Measurements from ENCODE around the gene MAP3K8.

The MAP3K8 gene

DNA sequence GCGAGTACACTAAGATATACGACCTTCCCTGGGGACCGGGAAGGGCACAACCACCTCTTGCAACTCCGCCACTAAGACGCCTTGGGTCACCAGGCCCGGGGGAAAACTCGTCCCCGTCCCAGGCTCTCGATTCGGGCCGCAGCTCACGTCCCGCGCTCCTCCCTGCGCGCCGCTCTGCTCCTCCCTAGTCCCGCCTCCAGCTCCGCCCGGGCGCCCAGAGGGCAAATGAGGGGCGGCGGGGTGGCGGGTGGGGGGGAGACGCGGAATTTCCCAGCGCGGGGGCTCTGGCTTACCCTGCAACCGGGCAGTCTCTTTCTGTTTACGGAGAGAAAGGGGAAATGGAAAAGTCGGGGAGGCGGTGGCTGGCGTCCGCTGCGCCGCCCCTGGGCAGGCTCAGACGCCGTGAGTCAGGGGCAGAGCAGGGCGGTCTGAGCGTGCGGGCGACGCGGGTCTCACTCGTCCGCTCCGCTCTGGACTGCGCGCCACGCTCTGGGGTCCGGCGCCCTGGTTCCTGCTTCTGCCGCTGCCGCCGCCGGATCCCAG, at the start of gene MAP3K8:
Gene MAP3K8 (plus strand): TSS at position 455 of the 543 bp plus-strand sequence. CDS start 4,755 bp downstream, outside the sequence.
- peak; percentile 70 for DNase-seq (ENCODE audit: low read depth)

- no peak for DNase-seq (ENCODE audit: low read depth)
Measured at GRCh38 chr10:30384701-30385201, 49.2 kb upstream of the MAP3K8 start.

DNA sequence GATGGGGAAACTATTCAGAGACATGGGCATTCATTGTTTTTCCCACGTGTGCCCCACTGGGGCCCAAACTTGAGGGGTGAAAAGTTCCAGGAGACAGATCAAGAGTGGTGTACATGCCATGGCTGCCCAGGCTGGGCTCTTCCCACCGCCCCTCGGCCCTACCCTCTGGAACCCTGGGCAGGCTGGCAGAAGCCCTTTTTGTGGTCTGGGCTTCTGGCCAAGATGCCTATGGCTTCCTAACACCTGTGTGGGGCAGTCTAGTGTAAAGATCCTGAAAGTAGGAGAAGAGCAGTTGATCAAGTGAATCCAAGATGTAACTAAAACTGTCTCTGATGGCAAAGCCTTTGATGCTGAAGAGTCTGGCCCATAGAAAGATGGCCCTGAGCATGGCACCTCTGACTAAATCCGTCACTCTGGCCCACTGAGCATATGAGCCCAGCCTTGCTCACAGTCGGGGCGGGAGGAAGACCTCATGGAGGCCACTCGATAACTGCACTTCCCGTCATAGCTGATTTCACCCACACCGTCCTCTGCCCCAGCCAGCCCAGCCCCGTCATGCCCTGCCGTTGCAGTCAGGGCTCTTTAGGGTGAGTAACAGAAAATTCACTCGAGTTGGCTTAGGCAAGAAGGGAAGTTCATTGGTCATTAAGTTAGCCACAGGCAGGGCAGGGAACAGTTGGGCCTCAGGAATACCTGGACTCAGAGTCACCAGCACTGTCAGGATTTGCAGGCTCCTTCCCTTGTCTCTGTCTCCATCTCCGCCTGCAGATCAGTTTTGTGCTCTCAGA, 47.0 kb upstream of the MAP3K8 start:
- DNase-seq (ENCODE audit: low read depth) = no peak

DNA sequence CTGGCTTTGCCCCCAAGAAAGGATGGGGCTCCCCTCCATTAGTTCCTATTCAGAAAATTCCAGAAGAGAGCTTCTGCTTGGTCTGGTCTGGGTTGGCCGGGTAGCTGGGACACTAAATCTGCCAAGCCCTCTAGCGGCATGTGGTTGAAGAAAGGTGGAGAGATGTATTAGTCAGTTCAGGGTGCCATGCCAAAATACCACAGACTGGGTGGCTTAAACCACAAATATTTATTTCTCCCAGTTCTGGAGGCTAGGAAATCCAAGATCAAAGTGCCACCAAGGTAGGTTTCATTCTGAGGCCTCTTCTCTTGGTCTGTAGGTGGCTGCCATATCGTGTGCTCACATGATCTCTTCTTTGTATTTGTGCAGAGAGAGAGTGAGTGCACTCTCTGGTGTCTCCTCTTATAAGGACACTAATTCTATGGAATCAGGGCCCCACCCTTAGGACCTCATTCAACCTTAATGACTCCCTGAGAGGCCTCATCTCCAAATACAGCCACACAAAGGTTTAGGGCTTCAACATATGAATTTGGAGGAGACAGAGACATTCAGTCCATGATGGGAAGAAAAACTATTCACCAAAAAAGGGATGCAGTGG, 46.2 kb upstream of the MAP3K8 start:
- DNase-seq (ENCODE audit: low read depth) = no peak

GRCh38 chr10:30389543-30389942, 44.4 kb upstream of the MAP3K8 start:
- DNase-seq (ENCODE audit: low read depth) = no peak

- DNase-seq (ENCODE audit: low read depth) = no peak
Measured at GRCh38 chr10:30390207-30390606, 43.8 kb upstream of the MAP3K8 start.

DNA sequence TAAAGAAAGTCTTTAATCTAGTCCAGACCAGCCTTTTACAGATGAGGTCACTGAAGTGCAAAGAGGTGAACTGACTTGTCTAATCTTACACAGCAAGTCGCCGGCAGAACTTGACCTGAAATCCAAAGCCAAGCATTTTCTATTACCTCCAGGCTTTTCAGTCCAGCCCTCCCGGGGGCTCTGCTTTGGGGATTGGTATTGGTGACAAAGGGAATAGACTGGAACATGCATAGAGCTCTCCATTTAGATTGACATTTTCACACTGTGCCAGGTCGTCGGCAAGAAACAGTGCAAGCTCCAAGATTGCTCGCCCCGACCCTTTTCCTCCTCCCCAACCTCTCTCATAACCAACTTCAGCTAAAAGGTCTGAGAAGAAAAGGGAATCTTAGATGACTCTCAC, 42.7 kb upstream of the MAP3K8 start:
- DNase-seq (ENCODE audit: low read depth) = no peak

DNA sequence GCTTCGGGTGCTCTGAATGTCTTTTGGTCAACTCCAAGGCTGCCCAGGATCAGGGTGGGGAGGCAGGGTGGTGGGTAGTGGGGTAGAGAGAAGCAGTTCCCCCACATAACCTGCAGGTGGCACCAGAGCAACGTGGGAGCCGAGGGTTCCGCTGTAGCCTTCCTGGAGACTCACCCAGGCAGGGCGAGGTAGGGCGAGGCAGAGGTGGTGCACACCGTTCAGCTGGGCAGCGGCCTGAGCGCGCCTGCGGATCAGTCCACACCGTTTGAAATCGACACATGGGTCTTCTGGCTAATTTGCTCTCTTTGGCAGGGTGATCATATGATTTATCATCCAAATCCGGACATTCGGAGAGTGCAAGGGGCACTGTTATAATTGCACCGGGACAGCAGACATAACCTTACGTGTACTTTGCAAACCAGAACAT, 41.4 kb upstream of the MAP3K8 start:
- peak; percentile 68 for DNase-seq (ENCODE audit: low read depth)

- no peak for DNase-seq (ENCODE audit: low read depth)
Measured at GRCh38 chr10:30396293-30396692, 37.7 kb upstream of the MAP3K8 start.

DNA sequence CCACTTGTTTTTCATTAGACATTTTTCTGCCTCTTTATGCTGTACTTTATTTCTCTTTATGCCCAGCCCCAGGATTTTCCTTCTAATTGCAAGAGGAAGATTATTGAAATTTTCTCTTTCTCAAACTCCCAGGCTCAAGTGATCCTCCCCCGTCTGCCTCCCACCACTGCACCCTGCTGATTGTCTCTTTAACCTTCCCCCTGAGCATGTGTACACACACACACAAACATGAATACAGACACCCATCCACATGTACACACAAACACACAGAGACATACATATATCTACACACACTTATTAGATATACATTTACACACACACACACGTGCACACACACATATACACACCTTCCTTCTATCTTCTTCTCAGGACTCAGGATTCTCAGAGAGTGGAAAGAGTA, 37.3 kb upstream of the MAP3K8 start:
- no peak for DNase-seq (ENCODE audit: low read depth)

GRCh38 chr10:30398193-30398592, 35.8 kb upstream of the MAP3K8 start:
- no peak for DNase-seq (ENCODE audit: low read depth)

DNA sequence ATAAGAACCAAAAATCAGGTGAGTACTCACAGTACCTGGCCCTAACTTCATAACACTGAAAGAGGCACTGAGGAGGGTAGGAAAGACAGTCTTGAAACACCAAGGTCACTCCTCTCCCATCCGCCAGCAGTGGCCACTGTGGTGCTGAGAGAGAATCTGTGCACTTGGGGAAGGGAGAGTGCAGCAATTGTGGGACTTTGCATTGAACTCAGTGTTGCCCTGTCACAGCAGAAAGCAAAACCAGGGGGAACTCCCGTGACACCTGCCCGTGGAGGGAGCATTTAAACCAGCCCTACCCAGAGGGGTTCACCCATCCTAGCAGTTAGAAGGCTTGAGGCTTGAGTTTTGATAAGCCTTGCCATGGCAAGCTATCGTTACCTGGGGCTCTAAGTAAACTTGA, 35.2 kb upstream of the MAP3K8 start:
- no peak for DNase-seq (ENCODE audit: low read depth)

GRCh38 chr10:30403494-30403893, 30.5 kb upstream of the MAP3K8 start:
- DNase-seq (ENCODE audit: low read depth) = no peak

- no peak for DNase-seq (ENCODE audit: low read depth)
Measured at GRCh38 chr10:30404540-30404939, 29.4 kb upstream of the MAP3K8 start.

DNA sequence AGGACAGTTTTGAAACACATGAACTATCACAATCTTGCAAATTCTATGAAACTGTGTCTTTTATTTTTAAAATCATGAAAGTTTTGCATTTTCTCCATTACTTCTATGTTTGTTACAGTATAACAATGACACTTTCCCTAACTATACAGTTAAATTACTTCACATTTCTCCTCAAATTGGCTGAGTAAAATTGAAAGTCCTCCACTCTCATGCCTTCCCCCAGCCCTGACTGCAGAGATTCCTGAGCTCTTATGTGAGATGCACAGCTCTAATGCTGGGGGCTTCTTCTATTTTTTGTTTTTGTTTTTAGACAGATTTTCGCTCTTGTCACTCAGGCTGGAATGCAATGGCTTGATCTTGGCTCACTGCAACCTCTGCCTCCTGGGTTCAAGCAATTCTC, 22.7 kb upstream of the MAP3K8 start:
- no peak for DNase-seq (ENCODE audit: low read depth)

DNA sequence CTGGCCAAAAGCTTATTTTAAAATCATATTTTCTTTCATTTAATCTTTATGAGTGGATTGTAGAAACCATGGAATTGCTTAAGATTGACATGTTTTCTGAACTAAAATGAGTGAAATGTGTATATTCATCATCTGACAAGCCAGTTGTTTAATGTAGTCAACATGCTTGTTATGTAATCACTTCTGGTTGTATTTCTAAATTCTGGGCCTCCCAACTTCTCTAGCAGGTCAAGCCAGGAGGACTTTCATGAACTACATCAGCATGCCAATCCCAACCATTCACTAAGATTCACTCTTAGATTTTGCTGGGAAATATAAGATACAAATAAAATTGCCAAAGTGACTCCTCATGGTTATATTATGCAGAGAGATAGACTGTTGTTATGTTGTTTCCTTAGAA, 21.1 kb upstream of the MAP3K8 start:
- no peak for DNase-seq (ENCODE audit: low read depth)

- DNase-seq (ENCODE audit: low read depth) = no peak
Measured at GRCh38 chr10:30413996-30414576, 19.9 kb upstream of the MAP3K8 start.

- no peak for DNase-seq (ENCODE audit: low read depth)
Measured at GRCh38 chr10:30415593-30415992, 18.4 kb upstream of the MAP3K8 start.

DNA sequence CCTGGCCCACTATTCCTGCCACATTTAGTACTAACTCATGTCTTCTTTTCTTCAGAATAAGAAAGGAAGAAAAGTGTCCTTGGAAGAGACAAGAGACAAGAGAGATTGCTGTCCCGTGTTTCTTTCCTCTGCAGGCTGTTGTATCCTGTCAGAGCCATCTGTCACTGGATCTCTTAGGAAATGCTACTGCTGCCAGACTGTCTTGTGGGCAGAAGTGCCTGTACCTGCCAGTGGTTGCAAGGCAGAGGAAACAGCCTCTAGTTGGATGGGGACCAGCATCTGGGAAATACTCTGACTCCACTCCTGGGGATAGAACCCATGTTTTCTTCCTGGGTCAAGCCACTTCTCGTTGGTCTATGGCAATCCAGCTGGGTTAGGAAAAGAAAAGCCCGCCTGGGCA, 16.7 kb upstream of the MAP3K8 start:
- DNase-seq (ENCODE audit: low read depth) = no peak

- no peak for DNase-seq (ENCODE audit: low read depth)
Measured at GRCh38 chr10:30420266-30420665, 13.7 kb upstream of the MAP3K8 start.

GRCh38 chr10:30420766-30421165, 13.2 kb upstream of the MAP3K8 start:
- DNase-seq (ENCODE audit: low read depth) = no peak

DNA sequence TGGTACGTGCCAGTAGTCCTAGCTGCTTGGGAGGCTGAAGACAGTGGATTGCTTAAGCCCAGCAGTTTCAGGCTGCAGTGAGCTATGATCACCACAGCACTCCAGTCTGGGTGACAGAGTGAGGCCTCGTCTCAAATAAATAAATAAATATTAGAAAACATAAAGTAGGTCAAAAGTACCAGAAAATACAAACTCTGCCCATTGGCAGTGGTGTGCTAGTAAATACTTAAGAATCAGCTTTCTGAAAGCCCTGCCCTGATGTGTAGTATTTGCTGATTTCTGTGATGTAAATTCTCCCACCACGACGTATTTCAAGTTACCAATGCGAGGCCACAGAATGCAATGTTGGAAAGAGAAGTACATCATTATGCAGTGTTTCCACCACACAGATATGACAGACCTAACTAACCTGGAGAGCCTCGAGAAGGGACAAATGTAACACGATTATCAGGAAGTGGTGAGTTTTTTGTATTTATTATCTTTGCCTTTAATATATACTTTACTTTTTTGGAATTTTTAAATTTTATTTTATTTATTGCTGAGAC, 11.8 kb upstream of the MAP3K8 start:
- DNase-seq (ENCODE audit: low read depth) = no peak
